Stimulated activated naive B cell treated with anti-CD40 and anti-IgM and Interleukin-4, amounts not matched to agents 10 μg/mL and 1 μg/mL and 100 μg/mL, for 72 hours (primary cell): ENCODE results near the gene MAGED1.

Experiments used
- ATAC-seq, 2 donors: fragments of 150-1000 bp; cut with Tn5 transposase; replicated peaks; 2 replicates each; pipeline ENCODE4 v1.10.0; 2021; ENCODE audit warnings: moderate library complexity in 1 of 2
- DNase-seq: peaks from one replicate; pipeline ENCODE4 v3.0.0; 2021
- H3K27ac Mint-ChIP-seq: one replicate; pipeline ENCODE4 v1.8.0; 2022; ENCODE audit warnings: mild to moderate bottlenecking, mixed read lengths
- H3K27me3 Mint-ChIP-seq, 2 donors: one replicate each; pipeline ENCODE4 v1.8.0; 2022; ENCODE audit warnings: mixed read lengths in 2 of 2
- H3K36me3 Mint-ChIP-seq, 2 donors: one replicate each; pipeline ENCODE4 v1.8.0; 2022; ENCODE audit warnings: mixed read lengths in 2 of 2, mild to moderate bottlenecking in 1 of 2
- H3K4me1 Mint-ChIP-seq, 2 donors: one replicate each; pipeline ENCODE4 v1.8.0; 2022; ENCODE audit warnings: mixed read lengths in 2 of 2, mild to moderate bottlenecking in 1 of 2
- H3K4me3 Mint-ChIP-seq, 2 donors: one replicate each; pipeline ENCODE4 v1.8.0; 2022; ENCODE audit warnings: mild to moderate bottlenecking in 2 of 2, mixed read lengths in 2 of 2, moderate library complexity in 1 of 2
- H3K9me3 Mint-ChIP-seq, 2 donors: one replicate each; pipeline ENCODE4 v1.8.0; 2022; ENCODE audit warnings: mixed read lengths in 2 of 2, mild to moderate bottlenecking in 1 of 2

MAGED1 gene

DNA sequence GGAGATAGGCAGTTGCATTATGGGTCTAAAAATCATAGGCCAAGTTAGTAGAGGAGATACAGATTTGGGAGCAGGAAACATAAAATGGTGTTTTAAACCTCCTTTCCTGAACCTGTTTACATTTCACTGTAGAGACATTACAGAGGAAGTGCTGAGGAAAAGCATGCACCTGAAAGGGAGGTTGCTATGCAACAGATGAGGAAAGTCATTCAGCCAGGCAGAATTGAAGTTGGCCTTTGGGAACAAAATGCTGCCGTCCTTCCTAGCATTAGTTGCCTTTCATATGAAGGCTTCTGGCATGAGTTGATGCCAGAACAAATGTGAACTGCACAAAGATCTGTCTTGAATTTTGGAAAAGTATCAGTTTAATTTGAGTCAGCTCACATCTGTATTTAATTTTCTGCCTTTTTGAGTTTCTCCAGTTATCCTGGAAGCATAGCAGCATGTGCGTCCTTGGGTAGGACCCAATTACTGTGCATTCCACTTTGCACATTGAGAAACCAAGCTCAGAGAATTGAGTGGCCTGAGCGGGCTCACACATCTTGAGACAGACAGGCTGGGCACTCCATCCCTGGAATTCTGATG lies 38.2 kb downstream of the MAGED1 start:
- Mint-ChIP-seq H3K9me3 (no peaks in the 10 kb centered on the region), H3K4me1 (no peaks in the 10 kb centered on the region), H3K27ac (no peak overlapping the region), H3K27me3 (peaks cover 0 to 9% of the 10 kb centered on the region in 2 donors), H3K36me3 (no peaks in the 10 kb centered on the region), H3K4me3 (no peak overlapping the region)
- DNase-seq = no peak
- ATAC-seq = no peak
